GF-D8 (cell line): ENCODE results near the gene HUWE1.
"Not testable (repeated sequence)": the region's sequence is repeated elsewhere in the genome, so short reads cannot be mapped to it uniquely, and the experiment has no call there.

Experiments
- DNase-seq: peaks from one replicate; lab custom pipeline; 2025; lab: John Stamatoyannopoulos, UW

HUWE1 gene

GRCh38 chrX:53605004-53605403 lies 81.5 kb downstream of the HUWE1 start:
- no peak for DNase-seq

- no peak for DNase-seq
These were observed 86.6 kb downstream of the HUWE1 start for GRCh38 chrX:53599781-53600396.

- DNase-seq, result no peak
These were observed 88.3 kb downstream of the HUWE1 start for GRCh38 chrX:53598169-53598568.

DNA sequence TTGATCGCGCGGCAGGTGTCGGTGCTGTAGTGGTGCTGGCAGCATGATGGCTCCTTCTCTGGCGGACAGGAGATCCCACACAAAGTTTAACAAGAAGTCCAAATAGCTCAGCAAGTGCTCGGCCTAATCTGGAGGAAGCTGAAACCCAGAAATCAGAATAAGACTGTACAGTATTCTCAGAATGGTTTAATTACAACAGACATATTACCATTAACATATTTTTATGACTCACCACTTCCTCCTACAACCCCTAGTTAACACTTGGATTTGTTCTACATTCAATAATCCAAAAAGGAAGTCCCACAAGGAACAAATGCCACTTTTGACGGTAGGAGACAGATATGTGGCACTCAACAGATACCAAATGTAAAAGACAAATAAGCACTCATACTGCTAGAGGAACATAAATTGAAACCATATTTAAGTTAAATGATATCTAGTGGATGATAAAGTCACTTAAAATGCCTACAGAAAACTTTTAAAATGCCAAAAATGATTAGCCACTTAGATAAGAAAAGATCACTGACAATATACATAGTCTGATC lies 91.2 kb downstream of the HUWE1 start:
- DNase-seq, result no peak

- DNase-seq, result no peak
These were observed 92.2 kb downstream of the HUWE1 start for GRCh38 chrX:53594354-53594753.

- no peak for DNase-seq
These were observed 98.6 kb downstream of the HUWE1 start for GRCh38 chrX:53587795-53588420.

- DNase-seq, result no peak
These were observed 101.6 kb downstream of the HUWE1 start for GRCh38 chrX:53584891-53585290.

DNA sequence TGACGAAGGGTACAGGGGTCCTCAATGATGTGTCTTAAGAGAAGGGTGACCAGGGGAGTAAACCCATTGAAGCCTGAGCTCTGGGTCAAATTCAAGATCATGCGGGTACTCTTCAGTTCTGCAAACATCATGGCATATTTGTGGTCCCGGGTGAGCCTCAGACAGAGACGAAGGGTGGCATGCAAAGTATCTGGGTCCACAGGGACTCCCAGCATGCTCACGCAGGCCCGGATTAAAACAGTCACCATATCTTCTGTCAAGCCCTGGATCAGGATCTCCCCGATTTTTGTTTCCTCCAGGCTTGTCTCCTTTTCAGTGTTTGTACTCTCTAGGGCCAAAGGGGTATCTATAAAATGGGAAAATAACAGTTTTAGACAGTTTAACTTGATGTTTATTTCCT lies 102.9 kb downstream of the HUWE1 start:
- DNase-seq, result no peak

DNA sequence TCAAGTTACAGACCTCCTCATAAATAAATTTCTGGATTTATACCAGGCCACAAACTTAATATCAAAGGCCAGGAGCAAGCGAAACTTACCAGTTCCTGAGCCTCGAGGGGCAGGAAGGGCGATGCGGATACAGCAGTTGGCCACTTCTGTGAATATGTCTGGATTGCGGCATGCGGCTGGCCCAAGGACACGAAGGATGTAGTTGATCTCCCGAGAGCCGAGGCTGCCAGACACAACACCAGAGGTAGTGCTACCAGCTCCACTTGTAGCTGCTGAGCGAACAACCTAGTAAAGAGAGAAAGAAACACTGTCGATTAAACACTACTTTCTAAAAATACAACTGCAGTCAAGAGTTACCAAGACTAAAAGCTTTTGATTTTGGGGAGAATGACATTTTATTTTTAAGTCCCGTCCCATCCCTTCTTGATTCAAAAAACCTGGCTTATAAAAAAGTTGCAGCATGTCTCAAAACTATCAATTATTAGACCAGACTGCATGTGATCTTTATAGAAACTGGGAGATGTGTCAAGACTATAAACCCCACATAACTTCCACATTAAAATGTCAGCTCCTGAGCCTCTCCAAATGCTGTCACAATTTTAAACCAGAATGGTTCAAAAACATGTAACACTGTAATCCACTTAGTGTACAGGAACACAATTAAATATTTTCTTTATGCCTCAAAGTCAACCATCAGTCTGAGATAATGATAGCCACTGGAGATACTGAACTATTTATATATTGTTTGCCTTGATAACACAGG lies 105.6 kb downstream of the HUWE1 start:
- no peak for DNase-seq

DNA sequence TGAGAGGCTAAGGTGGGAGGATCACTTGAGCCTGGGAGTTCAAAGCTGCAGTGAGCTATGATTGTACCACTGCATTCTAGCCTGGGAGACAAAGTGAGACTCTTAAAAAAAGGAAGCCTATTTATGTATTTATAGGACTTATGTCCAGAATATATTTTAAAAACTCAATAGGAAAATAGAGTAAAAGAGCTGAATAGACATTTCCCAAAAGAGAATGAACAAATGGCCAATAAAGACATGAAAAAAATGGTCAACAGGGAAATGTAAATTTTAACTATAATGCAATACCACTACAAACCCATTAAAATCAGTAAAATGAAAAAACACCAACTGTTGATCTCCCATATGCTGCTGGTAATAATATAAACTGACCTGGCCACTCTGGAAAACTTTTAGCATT lies 115.0 kb downstream of the HUWE1 start:
- DNase-seq, result no peak

- no peak for DNase-seq
These were observed 123.2 kb downstream of the HUWE1 start for GRCh38 chrX:53563324-53563723.

GRCh38 chrX:53561912-53562311 lies 124.6 kb downstream of the HUWE1 start:
- no peak for DNase-seq

DNA sequence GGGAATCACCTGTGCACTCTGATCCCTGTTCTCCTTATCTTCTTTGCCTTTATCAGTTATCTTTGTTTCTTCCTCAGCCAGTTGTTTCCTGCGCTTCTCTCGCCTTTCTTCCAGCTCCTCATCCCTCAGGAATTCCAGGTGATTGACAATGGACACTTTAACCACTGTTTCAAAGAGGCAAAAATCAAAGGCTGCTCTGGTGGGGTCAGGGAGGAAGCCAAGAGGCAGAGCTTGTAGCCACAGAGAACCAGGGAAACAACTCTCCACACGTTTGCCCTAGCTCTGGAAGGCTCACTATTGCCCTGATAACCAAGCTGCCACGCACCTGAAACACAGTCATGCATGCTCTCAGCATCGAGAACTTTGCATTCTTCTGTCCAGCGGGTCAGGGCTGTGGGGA lies 127.9 kb downstream of the HUWE1 start:
- no peak for DNase-seq

DNA sequence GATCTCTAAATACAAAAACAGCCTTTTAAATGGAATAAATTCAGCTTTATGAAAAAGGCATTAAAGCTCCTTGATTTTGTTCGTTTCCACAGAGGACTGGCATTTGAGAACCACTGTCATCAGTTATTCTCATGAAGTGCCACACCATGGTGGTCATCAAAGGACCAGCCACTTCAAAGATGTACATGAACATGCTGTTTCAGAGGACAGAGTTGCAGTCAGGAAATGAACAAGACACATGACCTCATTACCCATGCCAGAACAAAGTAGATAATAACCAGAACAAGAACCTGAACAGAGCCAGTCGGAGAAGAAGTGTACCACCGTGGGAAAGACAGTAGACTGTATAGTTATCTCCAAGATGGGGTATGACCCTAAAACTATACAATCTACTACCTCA lies 129.7 kb downstream of the HUWE1 start:
- no peak for DNase-seq

DNA sequence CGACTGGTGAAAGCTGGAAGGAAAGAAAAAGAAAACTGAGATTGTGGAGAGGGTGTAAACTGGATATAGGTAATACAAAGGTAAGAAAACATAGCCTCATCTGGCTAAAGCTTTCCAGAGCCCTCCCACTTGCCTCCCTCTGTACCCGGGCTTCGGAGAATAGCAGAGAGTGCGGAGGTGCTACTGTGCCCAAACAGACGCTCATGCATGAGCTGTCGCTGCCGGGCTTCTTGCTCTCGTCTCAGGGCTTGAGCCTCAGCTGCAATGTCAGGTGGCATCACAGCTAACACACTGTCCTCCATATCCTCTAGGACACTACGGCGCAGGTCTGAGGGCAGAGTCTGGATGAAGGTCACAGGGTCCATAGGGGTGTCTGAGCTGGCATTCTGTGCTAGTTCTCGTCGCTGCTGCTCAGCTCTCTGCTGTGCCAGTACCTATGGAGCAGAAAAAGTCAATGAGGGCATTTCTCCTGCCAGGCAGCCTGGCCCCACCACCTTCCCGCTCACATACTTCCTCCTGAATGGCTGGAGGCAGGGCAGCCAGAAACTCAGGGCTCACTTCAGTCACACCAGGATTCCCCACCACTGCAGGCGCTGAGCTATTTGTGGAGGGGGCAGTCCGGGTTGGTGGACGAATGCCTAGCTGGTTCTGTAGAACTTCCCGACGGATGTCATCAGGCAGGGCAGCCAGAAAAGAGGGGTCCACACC lies 135.6 kb downstream of the HUWE1 start:
- DNase-seq, result no peak

GRCh38 chrX:53547668-53548067 lies 138.9 kb downstream of the HUWE1 start:
- no peak for DNase-seq

DNA sequence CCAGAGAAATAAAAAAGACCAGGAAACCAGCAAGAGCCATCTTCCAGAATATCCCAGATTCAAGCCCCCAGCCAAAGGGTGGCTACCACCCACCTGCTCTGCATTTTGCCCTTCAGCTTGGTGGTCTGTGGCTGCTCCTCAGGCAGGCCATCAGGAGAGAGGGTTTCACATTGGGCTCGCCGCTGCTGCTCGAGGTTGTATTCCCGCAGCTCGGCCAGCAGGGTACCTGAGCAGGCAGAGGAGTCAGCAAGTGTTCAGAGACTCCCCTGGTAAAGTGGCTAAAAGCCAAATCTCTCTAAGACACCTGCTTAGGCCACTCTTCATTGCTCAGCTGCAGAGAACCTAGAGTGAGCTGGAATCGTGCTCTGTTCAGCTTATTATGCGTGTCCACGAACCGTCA lies 141.6 kb downstream of the HUWE1 start:
- no peak for DNase-seq

GRCh38 chrX:53538781-53539180 lies 147.7 kb downstream of the HUWE1 start:
- no peak for DNase-seq

GRCh38 chrX:53531255-53531966 lies 155.1 kb downstream of the HUWE1 start:
- not testable (repeated sequence) for DNase-seq

DNA sequence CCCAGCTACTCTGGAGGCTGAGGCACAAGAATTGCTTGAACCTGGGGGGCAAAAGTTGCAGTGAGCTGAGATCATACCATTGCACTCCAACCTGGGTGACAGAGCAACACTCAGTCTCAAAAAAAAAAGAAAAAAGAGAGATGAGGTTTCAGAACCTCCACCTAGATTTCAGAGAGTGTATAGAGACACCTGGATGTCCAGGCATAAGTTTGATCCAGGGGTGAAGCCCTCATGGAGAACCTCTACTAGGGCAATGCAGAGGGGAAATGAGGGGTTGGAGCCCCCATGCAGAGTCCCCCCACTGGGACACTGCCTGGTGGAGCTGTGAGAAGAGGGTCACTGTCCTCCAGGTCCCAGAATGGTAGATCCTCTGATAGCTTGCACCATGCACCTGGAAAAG lies 159.5 kb downstream of the HUWE1 start:
- DNase-seq, result no peak

- DNase-seq, result no peak
These were observed 175.2 kb downstream of the HUWE1 start for GRCh38 chrX:53511322-53511721.

DNA sequence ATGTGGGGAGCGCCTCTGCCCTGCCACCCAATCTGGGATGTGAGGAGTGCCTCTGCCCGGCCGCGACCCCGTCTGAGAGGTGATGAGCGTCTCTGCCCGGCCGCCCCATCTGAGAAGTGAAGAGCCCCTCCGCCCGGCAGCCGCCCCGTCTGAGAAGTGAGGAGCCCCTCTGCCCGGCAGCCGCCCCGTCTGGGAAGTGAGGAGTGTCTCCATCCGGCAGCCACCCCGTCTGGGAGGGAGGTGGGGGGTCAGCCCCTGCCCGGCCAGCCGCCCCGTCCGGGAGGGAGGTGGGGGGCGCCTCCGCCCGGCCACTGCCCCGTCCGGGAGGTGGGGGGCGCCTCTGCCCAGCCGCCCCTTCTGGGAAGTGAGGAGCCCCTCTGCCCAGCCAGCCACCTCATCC lies 182.5 kb downstream of the HUWE1 start:
- not testable (repeated sequence) for DNase-seq
